Activated naive CD8-positive, alpha-beta T cell treated with anti-CD3 and anti-CD28 coated beads, Interleukin-2, amount 50 U/mL, for 16 hours (primary cell): ENCODE measurements around the gene FUBP3.

Source experiments
- DNase-seq: peaks from one replicate; pipeline ENCODE4 v3.0.0-alpha.2; 2020; ENCODE audit warnings: low read depth, low spot score

Gene FUBP3

GRCh38 chr9:130607640-130608420, 28.5 kb downstream of the FUBP3 start:
- no peak for DNase-seq

GRCh38 chr9:130608554-130609134, 29.3 kb downstream of the FUBP3 start:
- DNase-seq, result no peak

- no peak for DNase-seq
Observed at GRCh38 chr9:130609163-130609562, 29.8 kb downstream of the FUBP3 start.

- DNase-seq, result no peak
Observed at GRCh38 chr9:130610862-130611707, 31.7 kb downstream of the FUBP3 start.

GRCh38 chr9:130616451-130616850, 37.1 kb downstream of the FUBP3 start:
- no peak for DNase-seq

GRCh38 chr9:130623466-130623865, 44.1 kb downstream of the FUBP3 start:
- no peak for DNase-seq

GRCh38 chr9:130624154-130624553, 44.8 kb downstream of the FUBP3 start:
- DNase-seq, result no peak

- DNase-seq, result no peak
Observed at GRCh38 chr9:130626249-130626996, 47.0 kb downstream of the FUBP3 start.

GRCh38 chr9:130627051-130627450, 47.7 kb downstream of the FUBP3 start:
- DNase-seq, result no peak

GRCh38 chr9:130627896-130628792, 48.8 kb downstream of the FUBP3 start:
- no peak for DNase-seq

GRCh38 chr9:130629443-130630070, 50.2 kb downstream of the FUBP3 start:
- DNase-seq, result no peak

- DNase-seq, result no peak
Observed at GRCh38 chr9:130630071-130630450, 50.7 kb downstream of the FUBP3 start.

- no peak for DNase-seq
Observed at GRCh38 chr9:130630506-130631330, 51.3 kb downstream of the FUBP3 start.

GRCh38 chr9:130631331-130632080, 52.1 kb downstream of the FUBP3 start:
- no peak for DNase-seq

- no peak for DNase-seq
Observed at GRCh38 chr9:130632081-130632710, 52.8 kb downstream of the FUBP3 start.

GRCh38 chr9:130632841-130633240, 53.5 kb downstream of the FUBP3 start:
- DNase-seq, result no peak

- DNase-seq, result no peak
Observed at GRCh38 chr9:130633336-130634190, 54.2 kb downstream of the FUBP3 start.
